Raji (cell line): ENCODE data around the gene ARV1.
A peak's percentile ranks its signal among the peaks of the same experiment; 100 is the strongest.

ENCODE experiments used
- POLR2A ChIP-seq: IDR thresholded peaks from 2 replicates; pipeline ENCODE4 v1.6.1; 2011; ENCODE audit warnings: low read depth, low read length, control low read depth; ENCODE audit not compliant: insufficient read depth

The ARV1 gene

DNA sequence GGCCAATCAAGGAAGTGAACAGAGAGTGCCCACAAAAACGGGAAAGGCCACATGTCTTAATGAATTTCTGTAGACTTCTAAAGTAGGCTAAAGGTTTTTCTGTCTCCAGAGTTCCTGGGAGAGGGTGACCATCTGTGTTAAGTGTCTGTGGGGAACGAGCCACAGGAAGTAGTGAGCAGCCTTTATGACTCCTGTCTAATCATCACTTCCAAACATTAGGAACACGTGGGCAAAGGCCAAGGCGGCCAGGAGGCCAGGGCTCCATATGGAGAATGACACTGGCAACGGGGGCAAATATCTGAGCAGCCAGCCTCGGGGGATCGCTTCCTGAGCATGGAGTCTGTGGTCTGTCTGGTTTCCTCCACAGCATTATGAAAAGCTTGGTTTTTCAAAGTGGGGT lies 54.1 kb downstream of the ARV1 start:
- TF ChIP-seq POLR2A = no peak

DNA sequence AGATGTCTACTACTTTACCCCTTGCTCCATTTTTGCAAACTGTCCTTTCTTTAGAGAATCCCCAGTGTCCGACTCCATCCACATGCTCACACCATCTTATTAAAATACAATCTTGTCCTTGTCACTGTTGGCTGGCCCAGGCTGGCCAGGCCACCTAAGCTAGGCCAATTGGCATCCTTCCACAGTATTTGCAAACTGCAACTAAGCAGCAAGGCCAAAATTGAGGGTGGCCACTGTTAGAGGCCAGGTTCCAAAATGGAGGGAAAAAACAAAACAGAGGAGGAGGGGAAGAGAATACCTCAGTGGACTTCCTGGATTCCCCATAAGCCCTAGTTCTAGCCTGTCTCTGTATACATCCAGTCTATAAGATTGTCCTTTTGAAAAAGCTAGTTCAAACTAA lies 56.9 kb downstream of the ARV1 start:
- TF ChIP-seq POLR2A = no peak

DNA sequence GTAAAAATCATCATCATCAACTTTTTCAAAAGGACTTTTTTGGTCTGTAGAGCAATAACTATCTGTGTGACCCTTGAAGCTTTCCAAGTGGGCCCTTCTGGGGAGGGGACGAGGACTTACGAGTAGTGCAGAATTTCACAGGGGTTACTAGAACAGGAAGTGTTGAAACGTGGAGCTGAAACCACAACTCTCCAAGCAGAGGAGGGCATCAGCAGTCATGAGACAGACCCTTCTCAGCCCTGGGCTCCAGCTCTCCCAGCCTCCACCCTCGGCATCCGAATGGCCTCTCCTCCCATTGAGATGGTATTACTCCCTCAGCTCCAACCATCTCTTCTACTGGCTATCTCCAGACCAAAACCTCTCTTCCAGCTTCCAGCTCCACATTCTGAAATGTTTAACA lies 57.5 kb downstream of the ARV1 start:
- no peak for TF ChIP-seq POLR2A

DNA sequence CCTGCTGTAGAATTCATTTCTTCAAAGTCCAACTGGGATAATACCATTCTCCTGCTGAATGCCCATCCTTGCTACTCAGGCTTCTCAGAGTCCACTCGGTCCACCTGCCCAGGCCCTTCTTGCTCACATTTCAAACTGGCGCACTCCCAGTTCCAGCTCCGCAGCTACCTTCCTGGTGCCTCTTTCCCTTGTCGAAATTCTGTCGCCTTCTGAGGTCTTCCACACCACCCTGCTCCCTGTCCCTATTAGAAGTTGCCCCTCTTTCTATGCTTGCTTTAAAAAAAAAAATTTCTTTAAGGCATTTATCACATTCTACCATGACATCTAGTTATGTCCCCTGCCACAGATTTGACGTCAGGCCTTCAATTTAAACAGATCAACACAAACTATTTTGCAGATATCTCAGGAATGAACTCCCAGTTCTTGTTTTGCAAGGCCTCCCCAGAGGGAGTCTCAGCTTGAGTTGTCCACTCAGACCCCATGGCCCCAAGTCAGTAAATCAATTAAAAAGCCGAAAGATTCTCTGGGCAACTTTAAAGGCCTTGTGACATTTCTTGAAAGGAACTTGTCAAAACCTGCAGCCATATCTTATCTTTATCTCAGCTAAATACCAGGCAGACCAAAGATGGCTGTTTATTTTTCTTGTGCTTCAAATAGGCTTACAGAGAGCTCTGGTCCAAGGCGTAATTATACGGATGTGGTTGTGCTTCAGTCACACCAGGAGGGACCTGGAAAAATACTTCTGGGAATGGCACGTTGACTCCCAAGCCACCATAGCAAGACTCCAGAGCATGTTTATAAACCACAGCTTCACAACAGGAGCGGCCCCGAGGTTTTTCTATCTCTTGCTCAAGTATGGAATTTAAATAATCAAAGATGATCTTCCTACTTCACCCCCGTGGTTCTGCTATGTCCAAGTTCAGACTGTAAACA lies 59.0 kb downstream of the ARV1 start:
- TF ChIP-seq POLR2A = no peak

DNA sequence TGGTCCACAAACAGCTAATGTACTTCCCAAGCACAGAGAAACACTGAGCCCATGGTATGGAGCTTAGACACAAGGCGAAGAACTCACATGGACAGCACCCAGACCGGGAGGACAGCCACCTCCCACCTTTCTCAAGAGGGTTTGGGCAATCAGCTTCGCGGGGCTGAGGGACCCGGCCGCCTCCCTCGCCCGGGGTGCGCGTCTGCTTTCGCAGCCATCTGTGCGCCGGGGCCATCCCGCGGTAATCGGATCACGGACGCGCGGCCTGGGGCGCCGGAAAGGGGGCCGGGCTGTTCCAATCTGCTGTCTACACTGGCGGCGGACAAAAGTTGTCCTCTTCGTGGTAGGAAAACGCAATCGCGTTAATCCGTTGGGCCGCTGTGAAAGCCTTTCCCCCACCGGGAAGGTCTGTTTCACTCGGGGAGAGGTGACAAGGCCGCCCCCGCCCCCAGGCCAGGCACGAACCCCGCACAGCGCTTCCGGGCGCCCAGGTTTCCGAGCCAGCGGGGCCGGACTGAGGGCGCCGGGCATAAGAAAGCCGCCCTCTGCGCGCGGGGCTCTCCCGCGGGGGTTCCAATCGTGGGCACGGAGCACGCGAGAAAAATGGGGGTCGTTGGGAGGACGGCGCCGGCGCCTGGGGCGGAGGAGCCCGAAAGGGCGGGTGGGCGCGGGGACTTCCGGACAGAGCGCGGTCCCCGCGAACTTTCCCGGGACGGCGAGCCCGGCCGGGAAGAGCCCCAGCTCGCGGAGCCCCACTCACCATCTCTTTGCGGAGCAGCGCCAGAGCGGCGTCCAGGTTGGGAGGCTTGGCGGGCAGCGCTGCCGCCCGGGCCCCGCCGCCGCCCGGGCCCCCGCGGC lies 60.5 kb downstream of the ARV1 start:
- TF ChIP-seq POLR2A = no peak

DNA sequence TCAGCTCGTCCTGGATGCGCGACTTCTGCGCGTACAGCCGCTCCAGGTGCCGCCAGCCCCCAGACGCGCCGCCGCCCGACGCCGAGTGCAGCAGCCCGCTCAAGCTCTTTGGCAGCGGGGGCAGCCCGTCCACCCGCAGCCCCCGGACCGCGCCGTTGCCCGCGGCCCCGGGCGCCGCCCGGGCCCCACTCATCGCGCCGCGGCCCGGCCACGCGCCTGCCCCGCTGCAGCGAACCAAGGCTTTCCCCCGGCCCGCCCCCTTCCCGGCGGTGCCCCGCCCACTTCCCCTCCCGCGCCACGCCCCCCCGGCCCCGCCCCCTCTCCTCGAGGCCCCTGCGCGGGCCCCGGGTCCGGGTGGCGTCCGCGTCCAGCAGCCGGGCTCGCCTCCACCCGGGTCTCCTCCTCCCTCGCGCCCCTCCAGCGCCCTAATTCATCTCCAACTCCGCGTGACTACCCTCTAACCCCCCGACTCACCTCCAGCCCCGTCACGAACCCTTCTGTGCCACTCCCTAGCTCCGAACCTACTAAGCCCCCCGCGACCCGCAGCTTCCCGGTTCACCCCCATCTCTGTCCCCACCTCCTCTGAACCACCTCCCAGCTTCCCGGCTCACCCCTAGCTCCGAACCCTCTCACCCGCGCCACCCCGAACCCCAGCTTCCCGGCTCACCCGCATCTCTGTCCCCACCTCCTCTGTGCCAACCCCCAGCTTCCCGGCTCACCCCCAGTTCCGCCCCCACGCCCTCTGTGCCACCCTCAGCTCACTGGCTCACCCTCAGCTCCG lies 61.3 kb downstream of the ARV1 start, which contains the start of gene FAM89A:
Gene FAM89A, minus strand, starts transcription at position 236 of the 781 bp plus-strand sequence. Its CDS starts 43 bp downstream, at position 193.
- TF ChIP-seq POLR2A = peak; percentile 38; the same call in 1 of the 2 replicates

DNA sequence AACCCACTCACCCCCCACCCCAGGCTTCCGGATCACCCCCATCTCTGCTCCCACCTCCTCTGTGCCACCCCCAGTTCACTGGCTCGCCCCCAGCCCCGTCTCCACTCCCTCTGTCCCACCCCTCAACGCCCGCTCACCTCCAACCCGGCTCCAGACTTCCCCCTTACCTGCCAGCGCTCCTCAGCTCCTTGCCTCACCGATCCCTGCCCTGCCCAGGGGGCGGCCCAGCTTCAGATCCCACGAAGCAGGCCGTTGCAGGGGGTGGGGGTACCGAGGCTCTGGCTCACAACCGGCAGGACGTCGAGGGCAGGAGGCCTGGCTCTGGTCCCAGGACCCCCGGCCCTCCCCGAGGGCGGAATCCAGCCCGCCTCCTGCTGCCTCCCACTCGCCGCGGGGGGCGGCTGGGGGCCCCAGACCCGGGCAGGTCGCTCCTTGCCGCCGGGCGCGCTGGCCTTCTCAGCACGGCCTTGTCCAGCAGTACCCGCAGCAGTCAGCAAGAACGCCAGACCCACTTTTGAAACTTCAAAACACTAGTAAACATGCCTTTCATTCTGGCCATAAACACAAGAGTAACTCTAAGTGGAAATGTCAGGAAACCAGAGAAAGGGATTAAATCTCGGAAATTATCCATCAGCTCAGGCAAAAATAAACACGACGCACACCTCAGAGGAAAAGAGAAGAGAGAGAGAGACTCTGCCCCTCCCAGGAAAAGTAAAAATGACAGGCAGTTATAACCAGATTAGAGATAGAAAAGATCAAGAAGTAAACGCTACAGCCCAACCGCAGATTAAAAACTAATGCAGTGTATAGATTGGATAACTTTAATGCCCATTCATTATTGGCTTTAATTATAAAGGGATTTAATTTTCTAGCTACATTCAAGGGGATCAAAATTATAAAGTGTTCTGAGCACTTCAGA lies 62.2 kb downstream of the ARV1 start:
- TF ChIP-seq POLR2A = no peak

GRCh38 chr1:231041719-231042261 lies 62.9 kb downstream of the ARV1 start:
- TF ChIP-seq POLR2A = no peak

DNA sequence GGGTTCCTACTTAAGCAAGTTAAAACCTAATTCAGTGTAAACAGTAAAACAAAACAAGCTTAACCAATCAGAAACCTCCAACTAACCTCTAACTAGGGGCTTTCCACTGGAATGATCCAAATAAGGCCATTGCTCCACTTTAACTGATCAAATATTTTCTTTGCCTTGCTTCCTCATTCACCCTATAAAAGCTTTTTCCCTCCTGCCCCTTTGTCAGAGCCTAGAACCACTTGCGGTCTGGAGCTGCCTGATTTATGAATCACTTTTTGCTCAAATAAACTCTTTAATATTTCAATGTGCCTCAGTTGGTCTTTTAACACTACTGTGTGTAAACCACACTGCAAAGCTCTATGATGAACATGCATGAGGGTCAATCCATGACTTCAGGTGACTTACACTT lies 65.7 kb downstream of the ARV1 start:
- no peak for TF ChIP-seq POLR2A

GRCh38 chr1:231045286-231045685 lies 66.4 kb downstream of the ARV1 start:
- TF ChIP-seq POLR2A = no peak

- no peak for TF ChIP-seq POLR2A
Observed at GRCh38 chr1:231046730-231047395, 68.0 kb downstream of the ARV1 start.

DNA sequence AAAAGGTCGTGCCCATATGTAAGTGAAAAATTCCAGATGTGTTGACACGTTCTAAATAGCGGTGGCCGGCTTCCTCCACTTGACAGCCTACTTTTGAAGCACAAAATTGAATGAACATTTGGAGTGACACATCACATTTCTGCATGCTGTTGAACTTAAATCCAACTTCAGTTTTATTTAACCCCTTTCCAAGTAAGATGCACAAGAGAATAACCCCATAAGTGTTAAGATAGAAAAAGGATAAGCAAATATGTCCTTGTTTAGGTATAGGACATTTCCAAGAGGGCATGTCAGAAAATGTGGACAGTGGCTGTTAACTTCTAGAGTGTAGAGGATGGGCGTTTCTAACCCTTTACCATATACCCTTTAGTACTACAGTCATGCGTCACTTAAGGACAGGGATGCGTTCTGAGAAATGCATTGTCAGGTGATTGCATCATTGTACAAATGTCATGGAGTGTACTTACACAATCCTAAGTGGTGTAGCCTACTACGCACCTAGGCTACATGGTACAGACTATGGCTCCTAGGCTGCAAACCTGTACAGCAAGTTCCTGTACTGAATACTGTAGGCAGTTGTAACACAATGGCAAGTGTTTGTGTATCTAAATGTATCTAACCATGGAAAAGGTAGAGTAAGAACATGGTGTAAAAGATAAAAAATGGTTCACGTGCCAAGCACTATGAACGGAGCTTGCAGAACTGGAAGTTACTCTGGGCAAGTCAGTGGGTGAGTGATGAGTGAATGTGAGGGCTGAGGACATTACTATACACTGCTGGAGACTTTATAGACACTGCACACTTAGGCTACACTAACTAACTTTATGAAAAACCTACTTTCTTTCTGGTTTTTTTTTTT lies 70.5 kb downstream of the ARV1 start:
- no peak for TF ChIP-seq POLR2A
